ENCODE measurements around the gene LY86. TPM values are rescaled to one million over a fixed set of nuclear protein-coding genes. Genes with fewer than 3 reads are reported as not detected.
A peak's percentile ranks its signal among the peaks of the same experiment; 100 is the strongest.
"Not testable (repeated sequence)": the region's sequence is repeated elsewhere in the genome, so short reads cannot be mapped to it uniquely, and the experiment has no call there.

LY86 gene
- total and polyA plus RNA-seq, 2 of the 13 experiments (the other 11 are each of a cell fraction or from before 2014, with no cell fraction given): not detected

DNA sequence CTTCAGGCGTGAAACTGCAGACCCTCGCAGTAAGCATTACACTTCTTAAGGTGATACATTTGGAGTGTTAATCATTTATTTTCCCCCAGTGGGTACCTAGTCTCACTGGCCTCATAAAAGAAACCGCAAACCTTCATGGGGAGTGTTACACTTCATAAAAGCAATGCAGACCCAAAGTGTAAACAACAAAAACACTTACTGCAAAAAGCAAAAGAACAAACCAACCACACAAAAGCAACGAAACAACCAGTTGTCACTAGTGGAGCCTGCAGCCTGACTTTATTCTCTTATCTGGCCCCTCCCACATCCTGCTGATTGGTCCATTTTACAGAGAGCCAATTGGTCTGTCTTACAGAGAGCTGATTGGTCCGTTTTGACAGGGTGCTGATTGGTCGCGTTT, 23.8 kb downstream of the LY86 start:
- peaks cover 0 to 43% of the 10 kb centered on the region in 2 experiments; a peak in 3 of 5 replicates for H3K27me3 ChIP-seq (ENCODE audit: control insufficient read depth in 1 of 2, insufficient read depth in 2 of 2, low read length in 2 of 2)
- H3K9ac ChIP-seq (ENCODE audit: insufficient read depth, low read depth, low read length): no peak overlapping the region
- no peak overlapping the region for H3K27ac ChIP-seq (ENCODE audit: extremely low read length, insufficient read depth, low read length)
- BruUV-seq (replicated peaks): no TSS peak
- ATAC-seq (no peak), FAIRE-seq (no peak), DNase-seq (ENCODE audit: low spot score) (no peak)
- no peak overlapping the region for H3K4me3 ChIP-seq (replicated peaks in 1 of 3; ENCODE audit: insufficient read depth in 1 of 3, low read depth in 2 of 3, low read length in 3 of 3)
- no peak overlapping the region for H3K4me2 ChIP-seq (ENCODE audit: low read depth, low read length)
- no peaks in the 10 kb centered on the region for H3K79me2 ChIP-seq (ENCODE audit: insufficient read depth, low read length)
- H3K36me3 ChIP-seq (replicated peaks in 1 of 2; ENCODE audit: control insufficient read depth in 1 of 2, insufficient read depth in 2 of 2, low read length in 2 of 2): no peaks in the 10 kb centered on the region
- H2AFZ ChIP-seq (ENCODE audit: low read length): no peak overlapping the region
- intact Hi-C loops (cut with micrococcal nuclease; ENCODE audit: unreplicated experiment): no loop called here
- CTCF ChIA-PET (ENCODE audit: low intra/inter-chr PET ratio, low total read pairs): no interaction called here
- no peaks in the 10 kb centered on the region for H3K4me1 ChIP-seq (ENCODE audit: insufficient read depth, low read length)
- no peaks in the 10 kb centered on the region for H3K9me3 ChIP-seq (ENCODE audit: low read length)
- no peaks in the 10 kb centered on the region for H4K20me1 ChIP-seq (ENCODE audit: insufficient read depth, low read length)
- WGBS (ENCODE audit: low lambda C conversion rate): 51% methylated on average over 7 of the region's 7 CpGs
- TF ChIP-seq SALL2 (CRISPR knock-in tag; IDR thresholded peaks at IDR 0.05): no peak
- peak; percentile 35; the same call in 1 of the 2 replicates for TF ChIP-seq NFYC (CRISPR knock-in tag; IDR thresholded peaks at IDR 0.05)
- in situ Hi-C loops (cut with HindIII; ENCODE audit: extremely low pct_ligation_motif_present, low pct_unique_long_range_greater_than_20kb): no loop called here
- POLR2A ChIA-PET: no interaction called here

DNA sequence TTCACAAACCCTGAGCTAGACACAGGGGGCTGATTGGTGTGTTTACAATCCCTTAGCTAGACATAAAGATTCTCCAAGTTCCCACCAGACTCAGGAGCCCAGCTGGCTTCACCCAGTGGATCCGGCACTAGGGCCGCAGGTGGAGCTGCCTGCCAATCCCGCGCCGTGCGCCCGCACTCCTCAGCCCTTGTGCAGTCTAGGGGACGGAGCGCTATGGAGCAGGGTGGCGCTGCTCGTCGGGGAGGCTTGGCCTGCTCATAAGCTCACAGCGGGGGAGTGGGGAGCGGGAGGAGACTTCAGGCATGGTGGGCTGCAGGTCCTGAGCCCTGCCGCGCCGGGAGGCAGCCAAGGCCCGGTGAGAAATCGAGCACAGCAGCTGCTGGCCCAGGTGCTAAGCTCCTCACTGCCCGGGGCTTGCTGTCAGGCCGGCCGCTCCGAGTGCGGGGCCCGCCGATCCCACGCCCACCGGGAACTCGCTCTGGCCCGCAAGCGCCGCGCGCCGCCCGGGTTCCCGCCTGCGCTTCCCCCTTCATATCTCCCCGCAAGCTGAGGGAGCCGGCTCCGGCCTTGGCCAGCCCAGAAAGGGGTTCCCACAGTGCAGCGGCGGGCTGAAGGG, 24.7 kb downstream of the LY86 start:
- 85% methylated on average over 31 of the region's 43 CpGs for WGBS (ENCODE audit: low lambda C conversion rate)
- BruUV-seq (replicated peaks); H3K4me2 ChIP-seq (ENCODE audit: low read depth, low read length); in situ Hi-C loops (cut with HindIII; ENCODE audit: extremely low pct_ligation_motif_present, low pct_unique_long_range_greater_than_20kb); H3K9me3 ChIP-seq (ENCODE audit: low read length); H4K20me1 ChIP-seq (ENCODE audit: insufficient read depth, low read length); CTCF ChIA-PET (ENCODE audit: low intra/inter-chr PET ratio, low total read pairs); POLR2A ChIA-PET; H3K4me1 ChIP-seq (ENCODE audit: insufficient read depth, low read length); H3K36me3 ChIP-seq (replicated peaks in 1 of 2; ENCODE audit: control insufficient read depth in 1 of 2, insufficient read depth in 2 of 2, low read length in 2 of 2); H3K27ac ChIP-seq (ENCODE audit: extremely low read length, insufficient read depth, low read length); FAIRE-seq; ATAC-seq; intact Hi-C loops (cut with micrococcal nuclease; ENCODE audit: unreplicated experiment); DNase-seq (ENCODE audit: low spot score); H2AFZ ChIP-seq (ENCODE audit: low read length); H3K79me2 ChIP-seq (ENCODE audit: insufficient read depth, low read length); H3K9ac ChIP-seq (ENCODE audit: insufficient read depth, low read depth, low read length); H3K4me3 ChIP-seq (replicated peaks in 1 of 3; ENCODE audit: insufficient read depth in 1 of 3, low read depth in 2 of 3, low read length in 3 of 3): not testable (repeated sequence)
- H3K27me3 ChIP-seq (ENCODE audit: control insufficient read depth in 1 of 2, insufficient read depth in 2 of 2, low read length in 2 of 2): peaks cover 0 to 43% of the 10 kb centered on the region in 2 experiments; a peak in 3 of 5 replicates
